Fibroblast of upper back skin (primary cell): ENCODE data around the gene POLR1A.

Experiments
- DNase-seq: peaks from one replicate; pipeline ENCODE4 v3.0.0-alpha.2; 2013

The POLR1A gene

GRCh38 chr2:86036669-86037138, 69.0 kb downstream of the POLR1A start:
- DNase-seq: no peak

DNA sequence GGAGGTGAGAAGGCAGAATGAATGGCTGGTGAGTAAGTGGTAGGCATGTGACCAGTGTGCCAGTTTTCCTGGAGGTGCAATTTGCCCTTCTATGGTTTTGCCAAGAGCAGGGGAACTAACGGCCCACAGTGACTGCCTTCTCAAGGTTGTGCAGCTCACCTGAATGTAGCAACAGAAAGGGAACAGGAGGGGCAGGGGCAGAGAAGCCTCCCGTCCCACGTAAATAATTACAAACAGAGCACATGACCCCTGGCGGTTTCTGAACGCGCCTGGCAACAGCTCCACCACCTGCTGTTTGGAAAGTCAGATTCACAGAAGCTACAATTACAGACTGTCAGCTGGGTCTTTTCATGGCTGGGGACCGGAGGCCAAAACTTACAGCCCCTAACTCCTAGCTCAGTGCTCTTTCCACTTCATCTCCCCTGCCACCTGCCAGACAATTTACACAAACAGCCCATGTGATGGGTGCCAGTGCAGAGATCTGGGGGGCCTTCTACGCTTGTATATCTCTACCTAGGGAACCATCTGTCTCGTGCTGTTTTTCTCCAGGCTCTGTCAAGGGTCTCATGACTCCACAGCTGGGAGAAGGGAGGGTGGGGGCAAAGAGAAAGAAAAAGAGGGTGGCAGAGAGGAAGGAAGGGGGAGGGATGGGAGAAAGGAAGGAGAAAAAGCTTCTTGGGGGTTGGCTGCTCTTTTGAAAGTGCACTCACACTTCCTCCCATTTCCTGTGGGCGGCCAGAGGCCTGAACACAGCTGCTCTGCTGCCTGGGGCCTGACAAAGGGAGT, 69.6 kb downstream of the POLR1A start:
- DNase-seq: peak; percentile 82

- no peak for DNase-seq
Observed at GRCh38 chr2:86035376-86035882, 70.3 kb downstream of the POLR1A start.

DNA sequence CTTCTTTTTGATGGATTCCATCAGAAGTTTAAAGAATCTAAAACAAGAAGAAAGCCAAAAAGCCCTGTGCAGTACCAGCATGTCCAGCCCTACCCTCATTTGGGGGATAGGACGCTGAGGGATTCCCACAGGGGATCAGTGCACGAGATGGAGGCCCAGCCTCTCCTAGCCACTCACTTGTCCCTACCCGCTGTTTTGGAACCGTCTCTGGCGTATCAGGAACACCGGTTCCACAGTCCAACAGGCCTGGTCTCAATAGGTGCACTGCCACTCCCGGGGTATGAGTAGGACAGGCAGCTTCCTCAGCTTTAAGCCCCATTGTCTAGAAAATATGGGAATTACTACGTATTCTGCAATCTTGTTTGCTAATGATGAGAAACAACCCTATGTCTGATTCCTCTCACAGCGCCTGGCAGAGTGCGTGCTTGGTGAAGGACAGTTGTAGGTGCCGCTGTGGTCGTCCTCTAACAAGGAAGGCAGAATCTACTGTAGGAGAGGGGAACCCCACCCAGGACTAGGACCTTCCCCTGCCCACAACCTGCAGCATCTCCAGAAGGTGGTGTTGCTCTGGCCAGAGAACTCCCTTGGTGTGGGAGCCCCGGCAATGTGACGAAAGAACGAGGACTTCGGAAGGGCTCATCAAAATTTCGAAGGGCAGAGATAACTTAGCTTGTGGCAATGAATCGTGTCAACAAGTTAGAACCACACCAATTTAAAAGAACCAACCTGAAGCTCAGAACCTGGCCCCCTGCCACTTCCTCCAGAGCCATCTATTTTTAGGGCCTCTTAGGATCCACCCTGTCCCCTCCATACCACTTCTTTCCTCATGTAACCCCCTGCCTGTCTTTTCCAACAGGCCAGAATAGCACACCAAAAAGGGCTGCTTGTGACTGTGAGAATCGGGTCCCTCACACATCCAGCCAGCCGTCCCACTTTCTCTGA, 71.7 kb downstream of the POLR1A start:
- no peak for DNase-seq

DNA sequence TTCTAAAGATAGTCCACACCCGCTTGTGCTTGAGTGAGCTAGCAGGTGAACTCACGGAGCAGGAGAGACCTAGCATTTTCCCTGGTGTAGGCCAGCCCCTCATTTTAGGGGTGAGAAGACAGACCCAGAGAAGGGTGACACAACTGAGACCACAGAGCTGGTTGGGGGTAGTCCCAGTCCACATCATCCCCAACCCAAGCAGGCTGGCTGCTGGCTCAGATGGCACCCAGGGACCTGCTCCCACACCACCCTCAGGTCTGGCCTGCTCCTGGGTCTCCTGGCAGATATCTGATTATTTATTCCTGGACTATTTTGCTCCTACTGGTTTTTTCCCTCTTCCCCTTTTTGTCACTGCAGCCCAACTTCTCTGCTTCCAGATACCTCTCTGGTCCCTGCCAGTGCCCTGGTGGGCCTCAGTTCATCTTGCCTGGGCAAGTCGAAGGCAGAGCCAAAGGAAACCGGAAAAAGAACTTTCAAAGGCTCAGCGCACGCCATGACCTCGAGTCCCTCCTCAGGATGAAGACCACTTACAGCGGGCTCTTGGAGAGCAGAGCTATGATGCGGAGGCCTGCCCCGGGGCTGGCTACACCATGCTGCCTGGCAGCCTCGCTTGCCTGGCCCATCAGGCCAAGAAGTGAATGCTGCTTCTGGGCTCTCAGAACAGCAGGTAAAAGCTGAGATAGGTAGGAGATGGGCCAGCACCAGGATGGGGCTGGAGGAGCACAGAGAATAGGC, 72.7 kb downstream of the POLR1A start:
- no peak for DNase-seq

GRCh38 chr2:86031606-86032005, 74.1 kb downstream of the POLR1A start:
- DNase-seq: no peak

GRCh38 chr2:86031151-86031550, 74.5 kb downstream of the POLR1A start:
- no peak for DNase-seq

- no peak for DNase-seq
Observed at GRCh38 chr2:86029873-86030272, 75.8 kb downstream of the POLR1A start.

DNA sequence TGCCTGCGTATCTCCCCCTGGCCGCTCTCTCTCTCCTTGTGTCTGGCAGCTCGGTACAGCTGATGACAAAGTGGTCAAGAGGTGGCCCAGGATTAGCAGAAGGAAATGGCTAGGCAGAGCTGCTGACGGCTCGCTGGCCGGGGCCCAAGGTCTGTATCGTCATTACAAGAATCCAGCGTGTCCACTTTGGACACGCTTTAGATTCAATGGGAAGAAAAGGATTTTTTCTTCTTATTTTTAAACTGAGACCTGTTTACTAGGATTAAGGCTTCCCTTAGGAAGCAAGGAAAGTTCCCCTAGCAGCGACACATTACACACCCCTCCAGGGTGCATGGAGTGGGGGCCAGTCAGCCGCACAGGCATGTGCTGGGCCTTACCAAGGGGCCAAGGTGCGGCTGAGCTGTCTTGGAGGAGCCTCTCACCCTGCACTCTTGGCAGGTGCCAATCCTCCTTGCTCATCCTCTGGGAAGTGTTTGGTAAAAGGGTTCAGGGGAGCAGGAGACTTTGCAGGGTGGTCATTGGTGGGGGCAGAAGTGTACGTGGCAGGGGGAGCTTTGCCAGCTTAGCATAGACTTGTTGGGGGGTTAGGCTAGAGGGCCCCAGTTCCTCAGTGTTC, 76.8 kb downstream of the POLR1A start:
- no peak for DNase-seq

- no peak for DNase-seq
Observed at GRCh38 chr2:86027922-86028765, 77.5 kb downstream of the POLR1A start.

GRCh38 chr2:86027196-86027921, 78.3 kb downstream of the POLR1A start:
- no peak for DNase-seq

GRCh38 chr2:86026744-86027065, 79.0 kb downstream of the POLR1A start:
- no peak for DNase-seq

DNA sequence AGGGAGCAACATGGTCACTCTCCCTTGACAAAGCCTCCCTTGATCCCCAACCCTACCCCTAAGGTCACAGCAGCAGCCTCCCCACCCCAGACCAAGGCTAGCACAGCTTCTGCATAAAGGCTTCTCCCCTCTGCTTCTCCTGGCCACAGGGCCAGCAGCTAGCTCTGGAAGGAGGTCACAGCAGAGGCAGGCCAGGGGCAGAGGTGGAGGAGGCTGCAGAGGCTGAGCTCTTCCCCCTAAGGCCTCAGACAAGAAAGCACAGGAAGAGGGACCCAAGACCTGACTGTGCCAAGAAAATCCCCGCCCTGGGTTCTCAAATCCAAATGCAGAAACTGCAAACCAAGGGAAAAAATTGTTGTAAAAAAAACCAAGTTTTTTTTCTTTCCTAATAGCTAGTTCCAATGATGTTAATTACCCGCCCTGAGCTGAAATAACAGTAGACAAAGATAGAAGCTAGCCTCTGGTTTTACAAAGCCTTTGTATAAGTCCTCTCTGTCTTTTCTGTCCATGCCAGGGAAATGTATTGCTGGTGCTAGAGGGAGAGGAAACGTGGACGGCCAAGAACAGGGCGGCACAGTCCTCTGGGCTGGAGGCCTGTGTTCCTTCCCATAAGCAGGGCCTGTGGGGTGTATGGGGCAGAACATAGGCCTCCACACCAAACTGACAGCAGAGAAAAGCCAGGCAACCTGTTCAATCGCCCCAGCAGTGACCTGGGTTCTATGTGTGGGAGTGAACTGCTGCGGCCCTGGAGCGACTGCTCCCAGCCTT, 79.5 kb downstream of the POLR1A start:
- no peak for DNase-seq

- DNase-seq: no peak
Observed at GRCh38 chr2:86025229-86025820, 80.4 kb downstream of the POLR1A start.

DNA sequence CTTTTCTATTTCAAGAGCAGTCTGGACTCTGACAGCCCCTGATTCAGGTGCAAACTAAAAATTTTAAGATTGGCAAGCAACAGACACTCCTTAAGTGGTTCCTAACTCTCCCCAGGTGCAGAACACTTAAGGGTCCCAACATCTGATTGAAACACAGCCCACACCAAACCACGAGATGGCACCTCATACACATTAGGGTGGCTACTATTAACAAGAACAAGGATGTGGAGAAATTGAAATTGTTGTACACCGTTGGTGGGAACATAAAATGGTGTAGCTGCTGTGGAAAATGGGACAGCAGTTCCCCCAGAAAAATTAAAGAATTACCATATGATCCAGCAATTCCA, 82.3 kb downstream of the POLR1A start:
- DNase-seq: no peak

DNA sequence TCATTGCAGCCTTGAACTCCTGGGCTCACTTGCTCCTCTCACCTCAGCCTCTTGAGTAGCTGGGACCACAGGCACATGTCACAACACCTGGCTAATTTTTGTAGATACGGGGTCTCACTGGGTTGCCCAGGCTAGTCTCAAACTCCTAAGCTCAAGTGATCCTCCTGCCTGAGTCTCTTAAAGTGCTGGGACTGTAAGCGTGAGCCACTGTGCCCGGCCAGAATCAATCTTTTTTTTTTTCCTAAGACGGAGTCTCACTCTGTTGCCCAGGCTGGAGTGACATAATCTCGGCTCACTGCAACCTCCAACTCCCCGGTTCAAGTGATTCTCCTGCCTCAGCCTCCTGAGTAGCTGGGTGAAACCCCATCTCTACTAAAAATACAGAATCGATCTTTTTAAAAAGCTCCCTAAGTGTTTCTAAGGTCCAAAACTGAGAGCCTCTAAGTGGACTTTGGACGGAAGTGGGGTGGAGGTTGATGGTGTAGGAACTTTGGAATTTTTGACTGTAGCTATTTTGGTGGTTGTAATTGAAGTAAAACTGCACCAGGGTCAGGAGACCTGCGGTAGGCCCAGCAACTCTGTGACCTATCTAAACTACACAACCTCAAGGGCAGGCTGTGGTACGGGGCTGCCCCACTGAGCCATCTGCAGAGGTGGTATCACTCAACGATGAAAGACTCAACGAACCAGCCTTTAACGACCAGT, 82.9 kb downstream of the POLR1A start:
- DNase-seq: no peak

DNA sequence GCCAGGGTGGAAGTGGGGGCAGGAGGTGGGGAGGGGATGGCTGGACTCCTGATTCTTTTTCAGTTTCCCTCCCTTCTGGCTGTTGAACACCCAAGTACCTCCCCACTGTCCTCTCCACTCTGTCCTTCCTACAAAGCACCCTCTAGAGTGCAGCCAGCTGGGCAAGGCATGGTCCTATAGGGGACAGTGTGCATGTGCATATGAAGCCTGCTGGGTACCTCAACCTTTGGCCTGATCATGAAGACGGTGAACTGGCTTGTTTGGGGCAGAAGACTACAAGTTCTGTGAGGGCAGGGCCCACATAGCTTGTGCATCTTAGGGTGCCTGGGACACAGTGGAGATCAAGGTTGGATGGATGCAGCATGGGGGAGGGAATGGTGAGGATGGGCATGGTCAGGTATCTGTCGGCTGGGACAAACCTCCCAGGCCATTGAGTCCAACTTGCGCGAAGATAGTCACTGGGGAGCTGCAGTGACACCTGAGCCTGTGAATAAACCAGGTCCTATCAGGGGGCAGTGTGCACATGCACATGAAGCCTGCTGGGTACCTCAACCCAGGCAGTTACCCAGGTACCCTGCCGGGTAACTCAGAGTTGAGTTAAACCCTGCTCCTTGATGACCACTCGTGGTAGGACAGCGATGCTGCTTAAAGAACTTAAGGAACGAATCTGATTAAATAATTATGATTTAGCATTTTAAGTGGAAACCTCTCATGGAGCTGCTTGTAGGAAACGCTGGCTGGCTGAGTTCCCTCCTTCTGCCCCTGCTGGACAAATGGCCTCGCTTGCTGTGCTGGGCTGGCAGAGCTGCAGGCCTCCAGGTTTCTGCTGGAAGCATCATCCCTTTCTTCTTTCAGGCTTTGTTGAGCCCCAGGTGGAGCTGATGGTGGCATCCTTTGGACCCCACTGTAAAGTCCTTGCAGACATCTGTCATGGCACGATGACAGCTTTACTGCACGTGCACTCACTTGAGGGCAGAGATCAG, 84.0 kb downstream of the POLR1A start:
- no peak for DNase-seq

GRCh38 chr2:86020984-86021383, 84.7 kb downstream of the POLR1A start:
- DNase-seq: no peak
